B cell (primary cell): Measurements from ENCODE around the gene COL6A1. TPM values are rescaled to one million over a fixed set of nuclear protein-coding genes. Genes with fewer than 3 reads are reported as not detected.

Source experiments
- ATAC-seq: fragments of 200-7000 bp; cut with Tn5 transposase; one replicate; pipeline ENCODE4 v1.10.0; 2021; ENCODE audit warnings: low read depth, mild to moderate bottlenecking, moderate number of reproducible peaks, moderate library complexity
- CTCF ChIA-PET: fragments of 350-600 bp; sonication (Branson Sonifier 250); formaldehyde crosslinking; loops from one replicate; lab custom pipeline; 2021; ENCODE audit warnings: antibody characterized with exemption, inconsistent platforms; lab: Charles Lee
- POLR2A ChIA-PET: fragments of 350-600 bp; sonication (Branson Sonifier 250); formaldehyde crosslinking; loops from one replicate; lab custom pipeline; 2021; ENCODE audit warnings: antibody characterized with exemption; lab: Charles Lee
- DNase-seq: peaks from one replicate; pipeline ENCODE4 v3.0.0; 2013
- H2AFZ ChIP-seq: 2 replicates; pipeline ENCODE4 v1.6.1; 2012; ENCODE audit warnings: mild to moderate bottlenecking, low read depth, low read length; ENCODE audit not compliant: insufficient read depth, poor library complexity, severe bottlenecking
- H3K27ac ChIP-seq, 2 donors: 1 replicate in 1 of 2; 2 replicates in 1 of 2; pipeline ENCODE4 v1.5.1; 2012 to 2013; ENCODE audit warnings: low read length in 2 of 2, mild to moderate bottlenecking in 2 of 2, moderate library complexity in 1 of 2
- H3K27me3 ChIP-seq, 4 experiments: fragments of 200-600 bp in 1 of 4; sonication (generic) in 1 of 4; replicated peaks in 1 of 4; 1 replicate in 2 of 4; 2 replicates in 2 of 4; pipeline versions ENCODE4 v1.6.1 to v1.7.0; 2013 to 2016; ENCODE audit warnings: low read length in 3 of 4, mild to moderate bottlenecking in 2 of 4, mixed read lengths in 1 of 4, moderate library complexity in 1 of 4; ENCODE audit not compliant: insufficient read depth in 4 of 4, control insufficient read depth in 3 of 4; ENCODE audit errors: control extremely low read depth in 1 of 4
- H3K36me3 ChIP-seq, 2 experiments: replicated peaks in 1 of 2; 1 replicate in 1 of 2; 2 replicates in 1 of 2; pipeline versions ENCODE4 v1.6.1 to v1.7.1; 2013; ENCODE audit warnings: low read length in 1 of 2; ENCODE audit not compliant: insufficient read depth in 2 of 2, control insufficient read depth in 1 of 2; ENCODE audit errors: control extremely low read depth in 1 of 2, extremely low read depth in 1 of 2
- H3K4me1 ChIP-seq, 2 donors: fragments of 200-600 bp in 1 of 2; sonication (generic) in 1 of 2; 1 replicate in 1 of 2; 2 replicates in 1 of 2; pipeline versions ENCODE4 v1.5.1 to v1.6.1; 2013 to 2017; ENCODE audit warnings: low read length in 2 of 2; ENCODE audit not compliant: control insufficient read depth in 2 of 2, insufficient read depth in 2 of 2
- H3K4me2 ChIP-seq: replicated peaks from 2 replicates; pipeline ENCODE3; 2012; ENCODE audit warnings: mild to moderate bottlenecking, low read depth, low read length; ENCODE audit not compliant: poor library complexity, severe bottlenecking
- H3K4me3 ChIP-seq, 5 experiments: fragments of 200-600 bp in 1 of 5; sonication (generic) in 1 of 5; 1 replicate in 3 of 5; 2 replicates in 2 of 5; pipeline versions ENCODE4 v1.5.1 to v1.7.0; 2011 to 2016; ENCODE audit warnings: low read length in 4 of 5, mild to moderate bottlenecking in 4 of 5, low read depth in 2 of 5, control low read depth in 1 of 5, moderate library complexity in 1 of 5; ENCODE audit not compliant: insufficient read depth in 1 of 5; ENCODE audit errors: control extremely low read depth in 1 of 5, extremely low read depth in 1 of 5
- H3K79me2 ChIP-seq: fragments of 200-600 bp; sonication (generic); one replicate; pipeline ENCODE4 v1.6.0; 2016; ENCODE audit warnings: low read length; ENCODE audit not compliant: control insufficient read depth, insufficient read depth
- H3K9ac ChIP-seq: fragments of 200-600 bp; sonication (generic); 2 replicates; pipeline ENCODE4 v1.6.1; 2017; ENCODE audit warnings: mild to moderate bottlenecking, low read length, moderate library complexity
- H3K9me3 ChIP-seq, 3 donors: one replicate each; pipeline versions ENCODE4 v1.6.1 to v1.7.1; 2013; ENCODE audit warnings: low read length in 2 of 3; ENCODE audit not compliant: control insufficient read depth in 2 of 3, insufficient read depth in 1 of 3; ENCODE audit errors: control extremely low read depth in 1 of 3
- H4K20me1 ChIP-seq: 2 replicates; pipeline ENCODE4 v1.6.0; 2012; ENCODE audit warnings: mild to moderate bottlenecking, low read length; ENCODE audit not compliant: insufficient read depth, control insufficient read depth, poor library complexity, severe bottlenecking
- H3K27ac Mint-ChIP-seq: one replicate; pipeline ENCODE4 v1.8.0; 2021; ENCODE audit warnings: mixed read lengths
- H3K27me3 Mint-ChIP-seq: one replicate; pipeline ENCODE4 v1.8.0; 2021; ENCODE audit warnings: mixed read lengths
- H3K4me1 Mint-ChIP-seq: one replicate; pipeline ENCODE4 v1.8.0; 2021; ENCODE audit warnings: mixed read lengths
- H3K4me3 Mint-ChIP-seq: one replicate; pipeline ENCODE4 v1.8.0; 2021; ENCODE audit warnings: mixed read lengths
- H3K9me3 Mint-ChIP-seq: one replicate; pipeline ENCODE4 v1.8.0; 2022; ENCODE audit warnings: mixed read lengths; ENCODE audit not compliant: insufficient read depth
- EZH2 ChIP-seq: IDR thresholded peaks from 2 replicates; pipeline ENCODE4 v1.6.1; 2012; ENCODE audit warnings: borderline replicate concordance, low read depth, mild to moderate bottlenecking, moderate library complexity, low read length; ENCODE audit not compliant: insufficient read depth, poor library complexity, severe bottlenecking
- WGBS: methylation state at CpG from one replicate; pipeline ENCODE4 v1.1.5; 2013; ENCODE audit warnings: missing lambda C conversion rate; ENCODE audit not compliant: insufficient coverage; 5-methylcytosine and 5-hydroxymethylcytosine counted together
- intact Hi-C: fragments of 100-400 bp; cut with micrococcal nuclease; formaldehyde crosslinking; loops from one replicate; pipeline ENCODE4 v1.10.0; 2022
- polyA plus RNA-seq: library from polyadenylated mRNA; depleted of rRNA; stranded (reverse); fragments of >200 nt; gene quantifications from 2 replicates; pipeline ENCODE4 v1.2.3, GENCODE V29; 2012
- total RNA-seq, 2 donors: library from RNA; stranded (reverse); fragments of 120-200 nt in 1 of 2; gene quantifications; 1 replicate in 1 of 2; 2 replicates in 1 of 2; pipeline versions ENCODE4 v1.2.3 to v1.2.4, GENCODE V29; 2013 to 2022
- TF ChIP-seq, protein P1 (sequence below): fragments of 200-600 bp; IDR thresholded peaks from one replicate; pipeline ENCODE4 v1.8.0; 2022; ENCODE audit warnings: antibody characterized with exemption, mild to moderate bottlenecking

COL6A1 gene
- total and polyA plus RNA-seq, 2 donors (not counting 1 experiment from before 2014, with no cell fraction given) = 0.39 to 0.67 TPM

DNA sequence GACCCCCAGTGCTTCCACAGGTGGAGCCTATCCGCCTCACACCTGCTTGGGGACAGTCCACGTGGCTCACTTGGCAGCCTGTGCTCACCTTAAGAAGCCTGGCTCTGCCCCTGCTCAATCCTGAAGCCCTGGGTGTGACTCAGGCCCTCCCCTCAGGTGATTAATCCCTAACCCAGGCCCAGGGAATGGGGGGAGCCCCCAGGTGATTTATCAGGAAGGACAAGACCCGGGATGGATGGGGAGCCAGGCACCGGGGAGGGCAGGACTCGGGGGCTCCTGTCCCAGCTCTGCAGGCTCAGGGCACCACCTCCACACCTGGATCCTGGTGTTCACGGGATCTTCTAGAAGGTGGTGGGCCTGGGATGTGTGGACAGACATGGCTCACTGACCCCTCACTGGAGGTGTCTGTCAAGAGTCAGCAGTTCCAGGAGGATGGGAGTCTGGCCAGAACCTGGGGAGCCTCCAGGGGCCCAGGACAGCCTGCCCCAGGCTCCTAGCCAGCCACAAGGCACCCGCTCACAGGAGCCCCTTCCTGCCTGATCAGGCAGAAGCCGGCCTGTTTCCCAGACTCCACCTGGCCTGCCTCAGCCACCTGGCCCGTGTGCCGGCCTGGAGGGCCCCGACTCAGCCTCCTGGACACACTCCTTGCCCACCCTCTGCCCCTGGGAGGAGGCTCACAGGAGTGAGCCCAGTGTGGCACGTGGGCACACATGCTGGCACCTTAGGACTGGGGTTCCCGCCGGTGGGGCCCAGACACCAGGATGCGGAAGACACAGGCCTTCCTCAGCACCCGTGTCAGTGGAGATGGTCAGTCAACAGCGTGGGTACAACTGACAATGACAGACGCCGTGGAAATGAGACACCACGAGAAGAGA is 38.6 kb upstream of the COL6A1 start:
- POLR2A ChIA-PET = no interaction called here
- ATAC-seq (no peak), DNase-seq (no peak)
- Histone ChIP-seq H3K36me3 (no peaks in the 10 kb centered on the region), H3K4me2 (no peak overlapping the region), H3K27me3 (no peaks in the 10 kb centered on the region), H3K9ac (no peak overlapping the region), H3K9me3 (peaks cover 0 to 19% (median 0%) of the 10 kb centered on the region in 3 donors), H3K4me3 (no peak overlapping the region), H3K27ac (no peak overlapping the region), H3K79me2 (no peaks in the 10 kb centered on the region), H3K4me1 (no peaks in the 10 kb centered on the region), H4K20me1 (no peaks in the 10 kb centered on the region), H2AFZ (no peak overlapping the region)
- Mint-ChIP-seq H3K9me3 (no peaks in the 10 kb centered on the region), H3K4me1 (no peaks in the 10 kb centered on the region), H3K27me3 (no peaks in the 10 kb centered on the region), H3K27ac (no peak overlapping the region), H3K4me3 (no peak overlapping the region)
- intact Hi-C loops = no loop called here
- TF ChIP-seq EZH2 = no peak
- TF ChIP-seq, protein P1, sequence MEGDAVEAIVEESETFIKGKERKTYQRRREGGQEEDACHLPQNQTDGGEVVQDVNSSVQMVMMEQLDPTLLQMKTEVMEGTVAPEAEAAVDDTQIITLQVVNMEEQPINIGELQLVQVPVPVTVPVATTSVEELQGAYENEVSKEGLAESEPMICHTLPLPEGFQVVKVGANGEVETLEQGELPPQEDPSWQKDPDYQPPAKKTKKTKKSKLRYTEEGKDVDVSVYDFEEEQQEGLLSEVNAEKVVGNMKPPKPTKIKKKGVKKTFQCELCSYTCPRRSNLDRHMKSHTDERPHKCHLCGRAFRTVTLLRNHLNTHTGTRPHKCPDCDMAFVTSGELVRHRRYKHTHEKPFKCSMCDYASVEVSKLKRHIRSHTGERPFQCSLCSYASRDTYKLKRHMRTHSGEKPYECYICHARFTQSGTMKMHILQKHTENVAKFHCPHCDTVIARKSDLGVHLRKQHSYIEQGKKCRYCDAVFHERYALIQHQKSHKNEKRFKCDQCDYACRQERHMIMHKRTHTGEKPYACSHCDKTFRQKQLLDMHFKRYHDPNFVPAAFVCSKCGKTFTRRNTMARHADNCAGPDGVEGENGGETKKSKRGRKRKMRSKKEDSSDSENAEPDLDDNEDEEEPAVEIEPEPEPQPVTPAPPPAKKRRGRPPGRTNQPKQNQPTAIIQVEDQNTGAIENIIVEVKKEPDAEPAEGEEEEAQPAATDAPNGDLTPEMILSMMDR = no peak
- 89% methylated on average over 20 of the region's 20 CpGs for WGBS
- CTCF ChIA-PET = no interaction called here
